Panc1 (cell line): ENCODE results near the gene ABCG8. TPM values are rescaled to one million over a fixed set of nuclear protein-coding genes. Genes with fewer than 3 reads are reported as not detected.

Experiments used
- ATAC-seq: fragments of 200-7000 bp; cut with Tn5 transposase; 2 replicates; pipeline ENCODE4 v1.9.1; 2020; ENCODE audit warnings: mild to moderate bottlenecking, moderate library complexity
- BruUV-seq: library from RNA; stranded (reverse); fragments of 400-500 nt; replicated peaks from 2 replicates; lab custom pipeline; 2021; lab: Mats Ljungman, UMichigan
- CTCF ChIA-PET: fragments of 300-600 bp; sonication (Branson Sonifier 250); formaldehyde crosslinking; loops from one replicate; lab custom pipeline; 2022; ENCODE audit warnings: antibody characterized with exemption; lab: Charles Lee
- POLR2A ChIA-PET: fragments of 300-600 bp; sonication (Branson Sonifier 250); formaldehyde crosslinking; loops from one replicate; lab custom pipeline; 2022; ENCODE audit warnings: antibody characterized with exemption; lab: Charles Lee
- DNase-seq: peaks from one replicate; pipeline ENCODE4 v3.0.0-alpha.2; 2010; ENCODE audit warnings: low read depth, low spot score
- H3K27ac ChIP-seq: 2 replicates; pipeline ENCODE4 v1.5.1; 2011; ENCODE audit warnings: mild to moderate bottlenecking, low read length, inconsistent platforms
- H3K27me3 ChIP-seq: fragments of 200-500 bp; sonication (Bioruptor generic); 2 replicates; pipeline ENCODE4 v1.6.0; 2014; ENCODE audit warnings: low read length, inconsistent platforms; ENCODE audit not compliant: control insufficient read depth, insufficient read depth
- H3K36me3 ChIP-seq: fragments of 200-500 bp; sonication (Bioruptor generic); 2 replicates; pipeline ENCODE4 v1.5.1; 2014; ENCODE audit warnings: inconsistent platforms, mild to moderate bottlenecking, low read length, moderate library complexity; ENCODE audit not compliant: control insufficient read depth, insufficient read depth
- H3K4me1 ChIP-seq: 2 replicates; pipeline ENCODE4 v1.5.1; 2011; ENCODE audit warnings: inconsistent platforms, mild to moderate bottlenecking, low read length, moderate library complexity; ENCODE audit not compliant: control insufficient read depth, insufficient read depth
- H3K4me3 ChIP-seq, 2 experiments: 2 replicates each; pipeline ENCODE4 v1.5.1; 2011 to 2012; ENCODE audit warnings: low read depth in 2 of 2, low read length in 2 of 2, mild to moderate bottlenecking in 2 of 2, inconsistent platforms in 1 of 2, moderate library complexity in 1 of 2
- H3K9me3 ChIP-seq: fragments of 200-500 bp; sonication (Bioruptor generic); 2 replicates; pipeline ENCODE4 v1.5.1; 2014; ENCODE audit warnings: low read depth, mild to moderate bottlenecking, inconsistent platforms, low read length, moderate library complexity; ENCODE audit not compliant: control insufficient read depth, insufficient read depth
- CTCF ChIP-seq: fragments of 450-650 bp; IDR thresholded peaks from 2 replicates; pipeline ENCODE4 v1.5.1; 2017; ENCODE audit warnings: mild to moderate bottlenecking
- POLR2AphosphoS5 ChIP-seq: IDR thresholded peaks from 2 replicates; pipeline ENCODE4 v1.6.1; 2012; ENCODE audit warnings: mild to moderate bottlenecking, low read depth, low read length, moderate library complexity
- REST ChIP-seq, 2 experiments: IDR thresholded peaks; 2 replicates each; pipeline ENCODE4 v1.6.1; 2011 to 2012; ENCODE audit warnings: low read depth in 2 of 2, control low read depth in 1 of 2, low read length in 1 of 2, mild to moderate bottlenecking in 1 of 2, moderate library complexity in 1 of 2; ENCODE audit not compliant: insufficient read depth in 1 of 2
- SIN3A ChIP-seq: IDR thresholded peaks from 2 replicates; pipeline ENCODE4 v1.6.1; 2012; ENCODE audit warnings: low read depth, mild to moderate bottlenecking, low read length, moderate library complexity, borderline replicate concordance; ENCODE audit not compliant: insufficient read depth
- TCF7L2 ChIP-seq: IDR thresholded peaks from 2 replicates; pipeline ENCODE4 v1.6.1; 2011; ENCODE audit warnings: mild to moderate bottlenecking, low read depth, low read length, inconsistent platforms
- in situ Hi-C: cut with HindIII; loops from 2 replicates; pipeline ENCODE4 v1.10.0; 2016; ENCODE audit warnings: low sequenced_read_pairs, low pct_unique_long_range_greater_than_20kb
- intact Hi-C: fragments of 100-400 bp; cut with micrococcal nuclease; formaldehyde crosslinking; loops from one replicate; pipeline ENCODE4 v1.10.0; 2022; ENCODE audit not compliant: unreplicated experiment
- total RNA-seq: library from RNA; stranded (reverse); gene quantifications from one replicate; pipeline ENCODE4 v1.2.1, GENCODE V29; 2021; ENCODE audit not compliant: unreplicated experiment

Gene ABCG8
- total RNA-seq, 1 experiment from 2014 or later = 0.03 TPM

GRCh38 chr2:43825841-43826240 is 12.9 kb upstream of the ABCG8 start:
- intact Hi-C loops = no loop called here

More at GRCh38 chr2:43825841-43826240, 12.9 kb upstream of the ABCG8 start:
- Histone ChIP-seq H3K4me3 (no peak overlapping the region), H3K36me3 (no peaks in the 10 kb centered on the region), H3K27ac (no peak overlapping the region), H3K9me3 (no peaks in the 10 kb centered on the region), H3K4me1 (no peaks in the 10 kb centered on the region), H3K27me3 (peaks cover 9% of the 10 kb centered on the region)
- ATAC-seq (no peak), DNase-seq (no peak)
- in situ Hi-C loops = no loop called here
- ChIA-PET CTCF (no interaction called here), POLR2A (no interaction called here)
- TF ChIP-seq TCF7L2 (no peak), CTCF (no peak), POLR2AphosphoS5 (no peak), SIN3A (no peak), REST (IDR thresholded peaks at IDR 0.05; ENCODE audit: insufficient read depth in 1 of 2, low read depth in 2 of 2, low read length in 1 of 2) (no peak)
- BruUV-seq = no TSS peak
